Measurements from ENCODE around the gene RALGAPA1. TPM values are rescaled to one million over a fixed set of nuclear protein-coding genes. Genes with fewer than 3 reads are reported as not detected.

Gene RALGAPA1
- total RNA-seq, 1 donor from 2014 or later, result 31.8 TPM

DNA sequence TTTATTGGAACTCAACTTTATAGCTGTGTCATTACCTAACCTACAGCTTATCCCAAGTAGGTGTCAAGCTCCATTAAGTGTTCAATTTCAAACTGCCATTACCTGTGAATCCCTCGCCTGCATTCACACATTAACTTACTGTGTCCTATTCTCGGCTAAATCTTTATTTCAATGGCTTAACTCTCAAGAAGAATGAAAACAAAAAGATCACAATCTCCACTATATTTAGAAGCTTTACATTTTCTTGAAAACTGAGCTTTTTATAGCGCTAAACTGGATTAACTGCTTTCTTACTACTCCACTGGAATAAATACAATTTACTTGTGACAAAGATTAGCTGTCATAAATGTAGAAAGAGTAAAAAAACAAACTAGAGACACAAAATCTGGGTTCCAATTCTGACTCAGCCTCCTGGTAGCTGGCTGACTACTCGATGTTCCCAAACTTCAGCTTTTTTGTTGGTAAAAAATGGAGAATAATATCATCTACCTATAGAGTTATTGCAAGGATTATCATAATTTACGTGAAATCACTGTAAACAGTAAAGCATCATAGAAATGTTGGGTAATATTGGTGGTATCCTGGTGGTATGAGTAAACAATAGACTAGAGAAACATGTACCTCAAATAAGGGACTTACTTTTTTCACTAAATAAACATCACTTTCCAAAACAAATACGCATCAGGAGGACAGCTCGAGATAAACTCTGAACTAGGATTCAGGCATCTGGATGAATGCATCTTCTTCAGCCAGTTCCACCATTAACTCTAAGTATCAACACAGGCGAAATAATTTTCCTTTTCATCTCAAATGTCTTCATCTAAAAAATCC lies 1.7 kb downstream of the RALGAPA1 start:
- H3K27ac ChIP-seq (replicated peaks), result peak overlapping the region; percentile 94
- TF ChIP-seq CTCF (IDR thresholded peaks at IDR 0.05; ENCODE audit: borderline replicate concordance), result no peak
- no peaks in the 10 kb centered on the region for H3K9me3 ChIP-seq (replicated peaks)
- peak overlapping the region; percentile 88 for H3K4me3 ChIP-seq
- H3K27me3 ChIP-seq (ENCODE audit: low read depth), result no peaks in the 10 kb centered on the region
- peaks cover 12% of the 10 kb centered on the region for H3K36me3 ChIP-seq
- intact Hi-C loops (cut with micrococcal nuclease), result no loop called here
- H3K4me1 ChIP-seq, result peaks cover 46% of the 10 kb centered on the region
- DNase-seq, result no peak

GRCh38 chr14:35806006-35806907 lies 2.8 kb downstream of the RALGAPA1 start:
- TF ChIP-seq CTCF (IDR thresholded peaks at IDR 0.05; ENCODE audit: borderline replicate concordance), result no peak
- H3K27me3 ChIP-seq (ENCODE audit: low read depth), result no peaks in the 10 kb centered on the region
- H3K27ac ChIP-seq (replicated peaks), result no peak overlapping the region
- H3K36me3 ChIP-seq, result peaks cover 12% of the 10 kb centered on the region
- peaks cover 53% of the 10 kb centered on the region for H3K4me1 ChIP-seq
- peak overlapping the region; percentile 88 for H3K4me3 ChIP-seq
- no peak for DNase-seq
- intact Hi-C loops (cut with micrococcal nuclease), result no loop called here
- no peaks in the 10 kb centered on the region for H3K9me3 ChIP-seq (replicated peaks)

- Histone ChIP-seq H3K27me3 (ENCODE audit: low read depth) (no peaks in the 10 kb centered on the region), H3K27ac (replicated peaks) (no peak overlapping the region), H3K4me1 (peaks cover 20% of the 10 kb centered on the region), H3K9me3 (replicated peaks) (no peaks in the 10 kb centered on the region), H3K4me3 (no peak overlapping the region), H3K36me3 (no peaks in the 10 kb centered on the region)
- intact Hi-C loops (cut with micrococcal nuclease), result no loop called here
- DNase-seq, result no peak
- TF ChIP-seq CTCF (IDR thresholded peaks at IDR 0.05; ENCODE audit: borderline replicate concordance), result no peak
Measured at GRCh38 chr14:35797796-35798195, 11.3 kb downstream of the RALGAPA1 start.

- H3K27ac ChIP-seq (replicated peaks), result no peak overlapping the region
Measured at GRCh38 chr14:35789651-35790050, 19.4 kb downstream of the RALGAPA1 start.

More at GRCh38 chr14:35789651-35790050, 19.4 kb downstream of the RALGAPA1 start:
- Histone ChIP-seq H3K27me3 (ENCODE audit: low read depth) (no peaks in the 10 kb centered on the region), H3K4me3 (no peak overlapping the region), H3K36me3 (no peaks in the 10 kb centered on the region), H3K9me3 (replicated peaks) (no peaks in the 10 kb centered on the region), H3K4me1 (peaks cover 21% of the 10 kb centered on the region)
- no peak for DNase-seq
- no peak for TF ChIP-seq CTCF (IDR thresholded peaks at IDR 0.05; ENCODE audit: borderline replicate concordance)
- intact Hi-C loops (cut with micrococcal nuclease), result no loop called here

All from left ventricle myocardium inferior (tissue), 1 donor.